Jurkat, Clone E6-1 (cell line): Measurements from ENCODE around the gene PPP1R17.

Source experiments
- DNase-seq: peaks from one replicate; pipeline ENCODE4 v3.0.0-alpha.2; 2011; ENCODE audit warnings: low read depth, low spot score
- H3K4me3 ChIP-seq: 2 replicates; pipeline ENCODE4 v1.5.1; 2011; ENCODE audit warnings: mild to moderate bottlenecking, low read length, control low read depth, moderate library complexity

PPP1R17 gene

DNA sequence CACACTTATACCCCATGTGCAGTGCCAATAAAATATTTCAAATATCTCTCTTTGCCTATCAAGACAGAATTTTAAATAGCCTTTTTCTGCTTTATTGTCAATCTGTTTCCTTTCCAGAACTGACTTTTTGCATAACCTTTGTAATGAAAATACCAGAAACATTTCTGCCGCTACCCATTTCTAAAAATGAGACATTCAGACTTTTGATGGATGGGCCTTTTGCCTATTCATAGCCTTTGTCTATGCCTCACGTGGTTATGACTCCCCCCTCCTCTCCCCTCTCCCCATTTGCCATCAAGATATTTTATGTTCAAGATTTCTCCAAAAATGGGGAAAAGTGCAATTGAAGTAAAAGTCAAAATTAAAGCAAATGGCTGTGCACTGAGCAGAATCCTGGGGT is 5.9 kb downstream of the PPP1R17 start:
- no peak overlapping the region for H3K4me3 ChIP-seq
- DNase-seq, result no peak

DNA sequence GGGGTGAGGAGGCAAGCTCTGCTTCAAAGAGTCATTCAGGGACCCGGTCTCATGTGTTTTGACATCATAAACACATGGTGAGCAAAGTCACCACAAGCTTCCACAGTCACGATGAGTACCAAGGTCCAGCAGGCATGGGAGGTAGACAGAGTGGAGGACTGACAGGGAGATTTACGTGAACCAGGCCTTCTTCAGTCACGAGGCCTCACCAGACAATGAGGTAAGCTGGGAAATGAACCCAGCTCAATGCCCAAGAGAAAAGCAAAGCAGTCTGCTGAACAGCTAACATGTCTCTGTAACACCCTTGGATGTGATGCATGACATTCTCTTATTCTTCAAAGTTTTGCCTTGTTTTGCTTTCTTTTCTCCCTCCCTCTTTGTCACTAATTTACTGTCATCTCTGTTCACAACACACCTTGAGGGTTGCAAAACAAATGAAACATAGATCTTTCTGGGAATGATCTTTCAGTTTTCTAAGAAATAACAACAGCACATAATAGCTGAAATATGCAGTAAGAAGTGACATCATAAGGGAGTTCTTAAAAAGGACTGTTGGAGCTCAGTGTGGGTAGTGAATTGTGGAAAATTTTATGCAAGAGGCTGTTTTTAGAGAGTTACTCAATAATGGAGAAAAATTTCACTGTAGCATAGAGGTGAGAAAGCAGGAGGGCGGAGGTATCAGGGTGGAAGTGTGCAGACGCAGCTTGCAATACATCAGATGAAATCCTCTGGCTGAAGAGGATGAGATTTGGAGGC is 9.0 kb downstream of the PPP1R17 start:
- H3K4me3 ChIP-seq, result no peak overlapping the region
- no peak for DNase-seq

DNA sequence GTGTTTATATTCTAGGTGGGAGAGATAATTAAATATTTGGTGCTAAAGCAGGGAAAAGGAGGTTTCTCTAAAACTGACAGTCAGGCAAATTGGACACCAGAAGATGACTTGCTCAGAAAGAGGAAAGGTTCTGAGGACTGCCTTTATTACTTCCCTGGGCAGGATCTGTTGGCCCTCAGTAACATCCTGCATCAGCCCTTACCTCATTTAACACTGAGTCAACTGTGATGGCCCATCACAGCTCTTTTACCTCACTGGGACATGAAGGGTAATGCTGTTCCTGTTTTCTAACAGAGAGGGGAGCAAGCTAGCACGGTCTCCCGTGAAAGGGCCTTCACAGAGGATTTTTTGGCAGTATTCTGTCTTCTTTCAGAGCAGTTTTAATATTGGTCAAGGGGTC is 12.0 kb downstream of the PPP1R17 start:
- no peak for DNase-seq
- no peak overlapping the region for H3K4me3 ChIP-seq

DNA sequence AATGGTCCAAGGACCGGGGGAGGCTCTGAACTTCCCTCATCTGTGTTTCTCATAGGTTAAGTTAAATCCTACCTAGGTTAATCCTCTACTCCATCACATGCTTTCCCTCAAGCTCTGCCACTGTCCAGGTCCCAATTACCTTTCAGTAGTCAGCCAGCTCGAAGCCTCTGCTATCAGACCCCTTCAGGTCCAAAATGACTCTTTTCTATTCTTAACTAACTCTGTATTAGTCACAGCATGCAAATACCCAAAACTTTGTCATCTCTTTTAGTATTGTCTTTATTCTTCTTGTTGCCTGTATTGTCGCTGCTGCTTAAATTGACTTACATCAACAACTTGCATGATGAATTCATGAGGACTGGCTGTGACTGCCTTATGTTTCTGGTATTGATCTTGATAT is 15.3 kb downstream of the PPP1R17 start:
- DNase-seq, result no peak
- no peak overlapping the region for H3K4me3 ChIP-seq

DNA sequence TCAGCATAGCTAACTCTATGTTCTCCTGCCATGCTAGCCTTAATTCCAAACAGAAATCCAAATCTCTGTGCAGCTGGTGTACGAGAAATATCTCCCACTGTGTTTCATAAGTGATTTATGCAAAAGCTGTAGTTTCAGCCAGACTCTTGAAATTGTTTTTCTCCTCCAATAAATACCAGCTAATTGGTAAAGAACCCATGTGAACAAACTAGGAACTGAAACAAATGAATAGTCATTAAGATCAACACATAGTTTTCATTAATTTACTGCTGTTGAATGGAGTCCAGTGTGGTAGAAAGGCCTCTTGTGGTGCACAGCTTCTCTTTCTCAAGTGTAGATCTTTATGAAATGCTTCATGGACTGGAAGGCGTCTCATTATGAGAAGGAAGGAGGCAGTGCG is 18.4 kb downstream of the PPP1R17 start:
- no peak overlapping the region for H3K4me3 ChIP-seq
- DNase-seq, result no peak

DNA sequence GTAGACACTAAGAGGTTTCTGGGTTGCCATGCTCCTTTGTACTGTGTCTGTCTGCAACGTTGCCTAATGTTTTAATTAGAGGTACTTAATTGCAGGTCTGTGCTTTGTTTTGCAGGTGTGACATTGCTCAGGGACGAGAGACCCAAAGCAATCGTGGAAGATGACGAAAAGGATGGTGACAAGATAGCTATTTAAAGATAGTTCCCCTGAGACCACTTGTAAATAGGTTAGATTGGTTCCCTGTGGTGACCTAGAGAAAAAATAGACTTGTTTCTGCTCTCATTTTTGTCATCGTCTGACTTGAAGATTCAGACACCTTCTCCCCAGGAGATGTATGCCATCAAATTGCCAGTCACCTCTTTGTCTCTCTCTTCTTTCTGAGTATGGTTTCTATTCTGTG is 20.1 kb downstream of the PPP1R17 start:
- H3K4me3 ChIP-seq, result no peak overlapping the region
- no peak for DNase-seq

DNA sequence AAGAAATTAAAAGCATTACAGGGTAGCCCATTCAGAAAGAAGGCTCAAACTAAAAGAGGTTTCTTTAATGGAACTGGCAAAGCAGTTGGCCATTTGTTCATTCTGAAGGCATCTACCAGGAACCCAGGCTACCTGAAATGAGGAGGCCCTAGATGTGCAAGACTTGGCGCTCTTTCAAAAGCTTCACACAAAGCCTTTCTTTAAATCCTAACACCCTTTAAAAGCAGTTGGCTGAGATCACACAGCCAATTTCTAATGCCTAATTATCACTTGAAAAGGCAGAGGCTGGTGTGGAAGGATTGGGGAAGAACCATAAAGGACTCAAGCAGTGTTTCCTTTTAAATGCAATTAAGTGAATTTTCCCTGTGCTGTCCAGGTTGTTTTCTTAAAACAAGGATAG is 23.2 kb downstream of the PPP1R17 start:
- DNase-seq, result no peak
- no peak overlapping the region for H3K4me3 ChIP-seq

DNA sequence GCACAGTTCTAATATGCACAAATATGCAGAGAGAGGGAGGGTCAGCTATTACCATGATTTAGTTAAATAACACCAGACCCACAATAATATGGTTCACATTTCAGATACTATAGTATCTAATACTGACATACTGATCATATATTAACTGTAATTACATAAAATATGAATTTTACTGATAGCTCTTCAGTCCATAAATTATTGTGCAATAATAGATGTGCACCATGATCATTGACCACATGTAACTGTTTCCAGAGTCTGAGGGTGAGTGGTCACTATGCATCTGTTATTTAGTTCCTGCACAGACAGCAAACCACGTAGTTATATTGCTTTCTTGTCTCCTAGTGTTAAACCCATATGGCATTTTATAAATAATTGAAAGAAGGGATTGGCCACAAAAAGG is 29.3 kb downstream of the PPP1R17 start:
- no peak for DNase-seq

DNA sequence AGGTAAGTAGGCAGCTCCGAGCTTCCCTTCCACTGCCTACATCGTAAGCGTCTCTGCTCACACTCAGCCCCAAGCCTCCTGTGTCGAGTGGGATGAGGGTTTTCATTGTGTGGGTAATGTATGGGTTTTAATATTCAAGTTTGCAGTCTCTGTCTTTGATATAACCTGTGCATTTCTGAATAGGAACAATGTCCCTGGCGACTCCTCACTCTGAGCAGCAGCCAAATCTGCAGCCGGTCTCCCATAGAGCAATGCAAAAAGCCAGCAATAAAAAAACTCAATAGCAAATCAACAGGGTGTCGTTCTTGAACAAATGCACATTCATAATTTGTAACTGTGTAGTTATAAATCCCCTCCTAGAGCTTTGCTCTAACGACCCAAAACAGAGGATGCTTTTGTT is 33.4 kb downstream of the PPP1R17 start:
- no peak for DNase-seq

More for the DNA sequence above, 29.3 kb downstream of the PPP1R17 start:
- H3K4me3 ChIP-seq, result no peak overlapping the region

DNA sequence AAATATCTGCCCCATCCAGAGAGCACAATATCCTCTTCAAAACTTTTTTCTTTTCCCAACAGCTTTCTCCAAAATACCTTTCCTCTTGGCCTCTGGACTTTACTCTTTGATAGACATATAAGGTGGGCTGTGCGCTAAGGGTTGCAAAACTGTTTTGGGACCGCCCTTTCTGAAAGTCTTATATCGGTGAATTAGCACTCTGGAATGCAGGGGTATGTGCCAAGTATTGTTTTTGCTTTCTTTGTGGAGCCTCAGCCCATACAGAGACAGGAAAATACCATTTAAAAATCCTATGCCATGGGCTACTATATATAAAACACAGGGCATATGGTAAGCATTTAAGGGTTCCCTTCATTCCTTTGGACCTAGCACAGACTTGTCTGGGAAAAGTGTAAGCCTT is 37.7 kb downstream of the PPP1R17 start:
- no peak overlapping the region for H3K4me3 ChIP-seq
- DNase-seq, result no peak

More for the DNA sequence above, 33.4 kb downstream of the PPP1R17 start:
- H3K4me3 ChIP-seq, result no peak overlapping the region

DNA sequence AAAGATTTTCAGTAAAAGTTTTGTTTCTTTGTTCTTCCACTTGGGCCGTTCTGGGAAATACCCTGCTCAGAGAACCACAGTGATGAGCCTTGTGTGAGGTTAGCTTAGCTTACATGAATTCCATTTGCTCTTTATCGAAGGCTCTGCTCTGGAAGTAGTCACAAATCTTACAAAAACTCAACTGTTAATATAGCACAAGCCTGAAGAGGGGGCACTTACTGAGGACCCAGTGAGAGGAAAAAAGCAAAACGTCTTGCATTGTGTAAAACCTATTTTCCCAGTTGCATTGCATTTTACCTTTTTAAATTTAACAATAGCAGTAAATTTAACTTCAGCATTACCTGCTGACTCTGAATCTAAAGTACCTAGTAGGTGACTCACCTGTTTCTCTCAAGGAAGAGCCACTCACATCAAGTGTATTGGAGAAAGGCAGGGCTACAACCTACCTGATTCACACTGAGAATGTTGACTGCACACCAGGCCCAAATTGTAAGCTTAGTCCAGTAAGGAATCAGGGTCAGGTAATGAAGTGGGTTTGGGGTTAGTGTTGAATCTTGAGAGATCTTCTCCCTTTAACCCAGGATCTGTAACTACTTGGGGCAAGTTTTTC is 42.3 kb downstream of the PPP1R17 start:
- H3K4me3 ChIP-seq, result no peak overlapping the region
- no peak for DNase-seq

DNA sequence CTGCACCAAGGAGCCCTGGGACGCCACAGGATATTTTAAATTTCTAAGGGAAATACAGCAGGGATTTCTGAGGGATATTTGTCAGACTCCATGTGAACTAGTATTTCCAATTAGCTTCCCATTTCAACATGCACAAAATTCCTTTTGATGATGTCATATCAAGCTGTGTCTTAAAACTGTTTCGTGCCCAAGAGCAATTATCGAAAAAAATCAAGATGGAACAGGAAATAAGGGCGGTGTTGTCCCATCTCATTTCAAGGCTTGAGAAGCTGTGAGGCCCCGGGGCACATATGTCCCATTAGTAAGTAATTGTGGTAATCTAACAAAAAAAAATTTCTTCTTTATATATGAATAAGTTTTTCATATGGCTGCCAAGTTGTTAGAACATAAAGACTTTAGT is 47.4 kb downstream of the PPP1R17 start:
- no peak for DNase-seq
- no peak overlapping the region for H3K4me3 ChIP-seq

DNA sequence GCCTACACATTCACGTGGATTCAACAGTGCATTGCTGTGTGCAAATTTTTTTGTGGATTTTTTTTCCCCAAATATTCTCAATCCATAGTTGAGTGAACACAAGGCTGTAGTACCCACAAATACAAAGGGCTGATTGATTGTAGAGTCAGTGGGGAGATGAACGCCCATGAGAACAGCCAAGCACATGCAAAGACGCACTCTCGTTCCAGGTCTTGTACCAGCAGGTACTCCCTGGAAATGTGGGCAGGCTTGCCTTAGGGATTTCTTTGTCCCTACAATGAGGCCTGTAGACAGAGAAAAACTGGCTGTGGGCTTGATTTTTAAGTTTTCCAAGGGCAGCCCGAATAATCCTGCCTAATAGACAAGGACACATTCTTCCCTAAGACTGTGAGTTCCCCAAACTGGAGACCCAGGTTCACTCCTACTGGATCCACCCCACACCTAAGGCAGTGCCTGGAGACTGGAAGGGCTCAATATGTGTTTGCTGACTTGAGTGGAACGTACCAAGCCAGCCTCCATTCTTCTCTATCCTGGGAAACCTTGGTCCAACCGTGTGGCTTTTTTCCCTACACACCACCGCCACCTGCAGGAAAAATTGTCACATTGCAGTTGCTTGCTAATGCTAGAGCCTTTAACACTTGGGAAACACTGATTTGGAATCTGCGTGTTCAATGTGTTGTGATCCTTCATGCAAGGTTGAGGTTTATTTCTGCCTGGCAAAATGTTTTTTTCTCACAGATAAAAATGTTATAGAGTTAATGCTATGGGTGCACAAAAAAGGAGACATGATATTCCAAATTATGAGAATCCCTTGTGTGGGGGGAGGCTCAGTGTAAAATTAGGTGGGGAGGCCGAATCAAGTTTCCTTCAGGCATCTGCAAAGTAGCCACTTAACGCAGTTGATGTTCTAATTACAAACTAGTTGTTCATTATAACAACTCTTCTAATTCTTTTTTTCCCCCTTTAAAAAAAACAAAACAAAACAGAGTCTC is 49.3 kb downstream of the PPP1R17 start:
- H3K4me3 ChIP-seq, result no peak overlapping the region
- DNase-seq, result peak; percentile 17

DNA sequence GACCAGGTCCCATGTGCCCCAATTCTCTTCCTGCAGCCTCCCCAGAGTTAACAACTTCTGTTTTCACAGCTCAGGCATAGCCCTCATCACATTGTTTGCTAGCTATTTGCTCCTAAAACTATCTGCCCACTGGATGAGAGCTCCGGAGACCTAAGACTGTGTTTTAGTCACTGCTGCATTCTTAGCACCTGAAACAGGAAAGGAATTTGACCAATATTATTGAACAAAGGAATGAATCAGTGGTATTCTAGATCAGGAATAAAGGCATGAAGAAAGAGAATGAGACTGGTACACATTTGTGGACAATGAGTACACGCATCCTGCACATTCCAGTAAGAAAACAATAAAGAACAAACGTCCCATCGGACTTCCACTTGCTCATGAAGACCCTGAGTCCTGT is 54.8 kb downstream of the PPP1R17 start:
- no peak overlapping the region for H3K4me3 ChIP-seq
- no peak for DNase-seq

DNA sequence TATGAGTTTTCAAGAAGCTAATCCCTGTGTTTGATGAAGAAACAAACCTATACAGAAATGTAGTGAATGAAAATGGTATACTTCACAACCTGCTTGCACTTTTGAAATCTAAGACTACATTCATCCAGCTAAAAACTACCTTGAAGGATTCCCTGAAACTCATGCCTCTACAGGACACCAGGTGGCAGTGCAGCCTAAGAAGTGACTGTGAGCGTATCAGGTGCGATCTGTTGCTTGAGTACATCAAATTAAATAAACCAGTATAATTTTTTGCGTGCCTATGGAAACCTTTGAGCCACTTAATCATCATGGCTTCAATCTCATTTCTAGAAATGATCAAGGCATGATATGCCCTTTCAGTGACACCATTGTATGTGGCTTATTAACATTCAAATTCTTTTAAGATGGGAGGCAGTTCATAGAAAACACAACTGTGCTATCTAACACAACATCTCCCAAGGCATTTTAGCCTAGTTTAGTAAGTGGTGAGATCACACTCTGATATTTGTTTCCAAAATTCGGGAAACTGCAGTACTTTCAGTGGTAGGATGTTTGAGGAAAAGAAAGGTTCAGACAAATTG is 57.4 kb downstream of the PPP1R17 start:
- peak; percentile 64 for DNase-seq

DNA sequence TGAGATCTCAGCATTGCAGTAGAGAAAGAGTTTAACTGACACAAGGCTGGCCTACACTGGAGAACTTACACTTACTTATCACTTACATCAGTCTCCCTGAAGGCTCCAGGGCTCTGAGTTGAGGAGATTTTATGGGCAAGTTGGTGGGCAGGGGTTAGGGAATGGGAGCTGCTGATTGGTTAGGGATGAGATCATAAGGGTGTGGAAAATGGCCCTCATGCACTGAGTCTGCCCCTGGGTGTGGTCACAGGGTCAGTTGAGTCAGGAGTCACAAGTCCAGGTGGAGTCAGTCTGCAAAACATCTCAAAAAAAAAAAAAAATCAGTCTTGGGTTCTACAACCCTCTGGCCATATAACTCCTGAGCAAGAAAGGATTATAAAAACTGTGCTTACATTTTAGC is 60.5 kb downstream of the PPP1R17 start:
- H3K4me3 ChIP-seq, result no peak overlapping the region
- DNase-seq, result no peak

More for the DNA sequence above, 57.4 kb downstream of the PPP1R17 start:
- no peak overlapping the region for H3K4me3 ChIP-seq

DNA sequence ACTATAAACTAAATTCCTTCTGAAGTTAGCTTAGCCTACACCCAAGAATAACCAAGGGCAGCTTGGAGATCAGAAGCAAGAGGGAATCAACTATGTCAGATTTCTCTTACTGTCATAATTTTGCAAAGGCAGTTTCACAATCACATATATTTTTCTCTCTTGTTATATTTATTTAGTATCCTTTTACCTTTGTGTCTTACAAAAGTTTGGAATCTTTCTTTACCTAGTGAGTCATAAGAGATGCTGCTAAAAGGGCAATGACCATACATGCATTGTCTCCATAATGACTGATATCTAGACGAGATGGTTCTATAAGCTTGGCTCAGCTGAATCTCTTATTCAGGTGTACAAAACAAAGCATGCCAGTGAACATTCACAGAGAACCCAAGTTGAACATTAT is 61.1 kb downstream of the PPP1R17 start:
- H3K4me3 ChIP-seq, result no peak overlapping the region
- DNase-seq, result no peak

DNA sequence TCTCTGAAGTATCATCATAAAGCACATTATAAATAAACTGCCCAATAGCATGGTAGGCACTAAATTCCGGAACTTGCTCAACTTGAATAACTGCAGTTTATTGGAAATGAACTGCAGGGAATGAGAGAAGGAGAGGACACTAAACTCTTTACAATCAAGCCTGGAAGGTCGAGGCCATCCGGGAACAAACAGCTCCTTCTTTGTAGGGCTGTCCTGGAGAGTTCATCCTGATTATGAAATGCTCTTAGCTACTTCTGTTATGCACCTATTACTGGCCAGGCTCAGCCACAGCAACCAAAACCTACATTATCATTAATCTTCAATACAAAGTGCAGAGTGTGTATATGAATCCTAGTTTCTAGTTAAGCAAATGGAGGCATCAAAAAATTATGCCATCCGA is 64.7 kb downstream of the PPP1R17 start:
- no peak for DNase-seq
- H3K4me3 ChIP-seq, result no peak overlapping the region
